Thoracic aorta (tissue), 2 donors: ENCODE measurements around the gene TSPAN17. TPM values are rescaled to one million over a fixed set of nuclear protein-coding genes. Genes with fewer than 3 reads are reported as not detected.

Source experiments
- ATAC-seq: fragments of 150-250 bp; one replicate; pipeline ENCODE4 v1.8.0; 2017; ENCODE audit warnings: low read depth; ENCODE audit not compliant: insufficient number of reproducible peaks, low FRiP score
- DNase-seq: peaks from one replicate; pipeline ENCODE4 v3.0.0-alpha.2; 2020; ENCODE audit warnings: low spot score
- H3K27ac ChIP-seq, 2 donors: fragments of 200-600 bp; sonication (generic); 1 replicate in 1 of 2; 2 replicates in 1 of 2; pipeline ENCODE4 v1.5.1; 2016; ENCODE audit warnings: mild to moderate bottlenecking in 2 of 2, moderate library complexity in 2 of 2
- H3K27me3 ChIP-seq: fragments of 200-600 bp; sonication (generic); replicated peaks from 2 replicates; pipeline ENCODE4 v1.6.0; 2016; ENCODE audit warnings: mild to moderate bottlenecking; ENCODE audit not compliant: insufficient read depth
- H3K36me3 ChIP-seq: fragments of 200-600 bp; sonication (generic); one replicate; pipeline ENCODE4 v1.5.1; 2016
- H3K4me1 ChIP-seq, 2 donors: fragments of 200-600 bp; sonication (generic); 1 replicate in 1 of 2; 2 replicates in 1 of 2; pipeline versions ENCODE4 v1.5.1 to v1.6.0; 2016; ENCODE audit warnings: low read depth in 2 of 2, mild to moderate bottlenecking in 1 of 2; ENCODE audit not compliant: control insufficient read depth in 1 of 2
- H3K4me3 ChIP-seq: fragments of 200-600 bp; sonication (generic); 2 replicates; pipeline ENCODE4 v1.5.1; 2016; ENCODE audit warnings: mild to moderate bottlenecking
- H3K9me3 ChIP-seq: fragments of 200-600 bp; sonication (generic); 2 replicates; pipeline ENCODE4 v1.5.1; 2016
- CTCF ChIP-seq: fragments of 200-600 bp; sonication (generic); IDR thresholded peaks from one replicate; pipeline ENCODE4 v1.5.1; 2019; ENCODE audit warnings: antibody characterized with exemption
- total RNA-seq, 2 donors: library from RNA; depleted of rRNA; stranded (reverse); fragments of >200 nt; gene quantifications; one replicate each; pipeline versions ENCODE4 v1.1.0 to v1.2.3, GENCODE V29; 2016

Gene TSPAN17
- total RNA-seq, 2 donors from 2014 or later, result 20.6 to 25.0 TPM

GRCh38 chr5:176664886-176665285 lies 17.6 kb downstream of the TSPAN17 start:
- no peak for ATAC-seq
- Histone ChIP-seq H3K36me3 (no peaks in the 10 kb centered on the region), H3K27me3 (no peaks in the 10 kb centered on the region), H3K4me1 (no peaks in the 10 kb centered on the region), H3K9me3 (no peaks in the 10 kb centered on the region), H3K4me3 (no peak overlapping the region), H3K27ac (no peak overlapping the region)
- no peak for DNase-seq
- TF ChIP-seq CTCF, result no peak

GRCh38 chr5:176665517-176665916 lies 18.2 kb downstream of the TSPAN17 start:
- Histone ChIP-seq H3K27me3 (no peaks in the 10 kb centered on the region), H3K9me3 (no peaks in the 10 kb centered on the region), H3K4me1 (no peaks in the 10 kb centered on the region), H3K27ac (no peak overlapping the region), H3K36me3 (no peaks in the 10 kb centered on the region), H3K4me3 (no peak overlapping the region)
- TF ChIP-seq CTCF, result no peak
- ATAC-seq, result no peak
- DNase-seq, result no peak

GRCh38 chr5:176667637-176668036 lies 20.4 kb downstream of the TSPAN17 start:
- ATAC-seq (no peak), DNase-seq (no peak)
- no peak overlapping the region for H3K27ac ChIP-seq
- TF ChIP-seq CTCF, result no peak
- no peaks in the 10 kb centered on the region for H3K36me3 ChIP-seq
- H3K4me1 ChIP-seq, result no peaks in the 10 kb centered on the region
- no peak overlapping the region for H3K4me3 ChIP-seq
- H3K9me3 ChIP-seq, result no peaks in the 10 kb centered on the region
- H3K27me3 ChIP-seq, result no peaks in the 10 kb centered on the region

GRCh38 chr5:176670449-176670848 lies 23.2 kb downstream of the TSPAN17 start:
- no peak for TF ChIP-seq CTCF
- no peak for ATAC-seq

GRCh38 chr5:176671399-176671798 lies 24.1 kb downstream of the TSPAN17 start:
- H3K4me1 ChIP-seq, result no peaks in the 10 kb centered on the region
- no peak for ATAC-seq
- no peaks in the 10 kb centered on the region for H3K36me3 ChIP-seq
- no peak for TF ChIP-seq CTCF
- no peak overlapping the region for H3K27ac ChIP-seq
- H3K27me3 ChIP-seq, result no peaks in the 10 kb centered on the region
- no peak overlapping the region for H3K4me3 ChIP-seq
- no peak for DNase-seq
- no peaks in the 10 kb centered on the region for H3K9me3 ChIP-seq

More at GRCh38 chr5:176670449-176670848, 23.2 kb downstream of the TSPAN17 start:
- Histone ChIP-seq H3K4me1 (no peaks in the 10 kb centered on the region), H3K27ac (no peak overlapping the region), H3K36me3 (no peaks in the 10 kb centered on the region), H3K9me3 (no peaks in the 10 kb centered on the region), H3K27me3 (no peaks in the 10 kb centered on the region), H3K4me3 (no peak overlapping the region)
- no peak for DNase-seq
